NB4 (cell line): ENCODE results near the gene MME.

ENCODE experiments used
- CTCF ChIP-seq: IDR thresholded peaks from one replicate; pipeline ENCODE4 v1.5.1; 2012; ENCODE audit warnings: low read depth, low read length
- MAX ChIP-seq: IDR thresholded peaks from 2 replicates; pipeline ENCODE4 v1.6.1; 2011; ENCODE audit warnings: low read depth, low read length
- POLR2A ChIP-seq: IDR thresholded peaks from 2 replicates; pipeline ENCODE4 v1.6.1; 2011; ENCODE audit warnings: mild to moderate bottlenecking; ENCODE audit not compliant: insufficient read length; ENCODE audit errors: extremely low read depth

- TF ChIP-seq CTCF (no peak), POLR2A (no peak), MAX (no peak)
Observed at GRCh38 chr3:155149494-155149893, 69.4 kb downstream of the MME start.
